Endothelial cell of umbilical vein (primary cell): ENCODE results near the gene GCM1.

Experiments used
- CTCF ChIP-seq, 2 donors: IDR thresholded peaks; 1 replicate in 1 of 2; 2 replicates in 1 of 2; pipeline ENCODE4 v1.5.1; 2011; ENCODE audit warnings: low read length in 2 of 2, mild to moderate bottlenecking in 2 of 2, moderate library complexity in 2 of 2, control low read depth in 1 of 2, inconsistent platforms in 1 of 2, low read depth in 1 of 2; ENCODE audit not compliant: insufficient read depth in 1 of 2; ENCODE audit errors: extremely low read depth in 1 of 2
- EZH2 ChIP-seq: IDR thresholded peaks from 2 replicates; pipeline ENCODE4 v1.6.1; 2012; ENCODE audit warnings: borderline replicate concordance, low read depth, mild to moderate bottlenecking, moderate library complexity, low read length, inconsistent platforms; ENCODE audit not compliant: severe bottlenecking
- GATA2 ChIP-seq: IDR thresholded peaks from 2 replicates; pipeline ENCODE4 v1.7.0; 2011; ENCODE audit warnings: low read depth, mild to moderate bottlenecking, moderate library complexity, mixed read lengths, low read length; ENCODE audit not compliant: insufficient read length, insufficient read depth
- JUN ChIP-seq: IDR thresholded peaks from 2 replicates; pipeline ENCODE4 v1.6.1; 2011; ENCODE audit warnings: borderline replicate concordance, low read depth; ENCODE audit not compliant: insufficient read length, insufficient read depth
- MAX ChIP-seq: IDR thresholded peaks from 2 replicates; pipeline ENCODE4 v1.6.1; 2011; ENCODE audit not compliant: insufficient read depth, insufficient read length
- POLR2A ChIP-seq: IDR thresholded peaks from 2 replicates; pipeline ENCODE4 v1.6.1; 2012; ENCODE audit warnings: low read depth, mild to moderate bottlenecking, control low read depth, low read length
- POLR2AphosphoS5 ChIP-seq: IDR thresholded peaks from 2 replicates; pipeline ENCODE4 v1.6.1; 2012; ENCODE audit warnings: low read depth, mild to moderate bottlenecking, control low read depth, low read length, moderate library complexity; ENCODE audit not compliant: insufficient read depth

- TF ChIP-seq CTCF (IDR thresholded peaks at IDR 0.05; ENCODE audit: extremely low read depth in 1 of 2, insufficient read depth in 1 of 2, low read depth in 1 of 2, low read length in 2 of 2), result no peak
- no peak for TF ChIP-seq EZH2
- TF ChIP-seq POLR2AphosphoS5, result no peak
- TF ChIP-seq POLR2A, result no peak
- no peak for TF ChIP-seq GATA2
- TF ChIP-seq JUN, result no peak
- TF ChIP-seq MAX, result no peak
These were observed 14.0 kb upstream of the GCM1 start for GRCh38 chr6:53162606-53163005.
